Activated effector memory CD4-positive, alpha-beta T cell treated with Interleukin-2 at 50 U/mL for 16 hours (primary cell): ENCODE measurements around the gene CCL19.

Source experiments
- DNase-seq: peaks from one replicate; pipeline ENCODE4 v3.0.0-alpha.2; 2020

Gene CCL19

GRCh38 chr9:34693560-34693959, 2.5 kb upstream of the CCL19 start:
- no peak for DNase-seq

GRCh38 chr9:34691936-34692315, 850 bp upstream of the CCL19 start:
- DNase-seq: no peak

- DNase-seq: no peak
Observed at GRCh38 chr9:34689512-34689911, 1.6 kb downstream of the CCL19 start.

- DNase-seq: no peak
Observed at GRCh38 chr9:34689116-34689470, 2.0 kb downstream of the CCL19 start.

- no peak for DNase-seq
Observed at GRCh38 chr9:34688329-34689115, 2.6 kb downstream of the CCL19 start.

- no peak for DNase-seq
Observed at GRCh38 chr9:34687276-34688030, 3.6 kb downstream of the CCL19 start.

- DNase-seq: no peak
Observed at GRCh38 chr9:34686732-34687131, 4.3 kb downstream of the CCL19 start.

GRCh38 chr9:34686231-34686630, 4.8 kb downstream of the CCL19 start:
- no peak for DNase-seq

GRCh38 chr9:34685591-34685990, 5.5 kb downstream of the CCL19 start:
- DNase-seq: no peak

- no peak for DNase-seq
Observed at GRCh38 chr9:34684816-34685215, 6.3 kb downstream of the CCL19 start.

- DNase-seq: no peak
Observed at GRCh38 chr9:34684145-34684544, 6.9 kb downstream of the CCL19 start.

GRCh38 chr9:34675869-34676268, 15.2 kb downstream of the CCL19 start:
- no peak for DNase-seq

GRCh38 chr9:34675048-34675714, 15.9 kb downstream of the CCL19 start:
- peak; percentile 25 for DNase-seq

GRCh38 chr9:34674440-34674839, 16.6 kb downstream of the CCL19 start:
- DNase-seq: no peak

GRCh38 chr9:34671307-34671706, 19.8 kb downstream of the CCL19 start:
- DNase-seq: no peak

- no peak for DNase-seq
Observed at GRCh38 chr9:34669809-34670562, 21.1 kb downstream of the CCL19 start.

GRCh38 chr9:34665381-34666250, 25.5 kb downstream of the CCL19 start:
- DNase-seq: peak; percentile 81

GRCh38 chr9:34665067-34665380, 26.1 kb downstream of the CCL19 start:
- no peak for DNase-seq

GRCh38 chr9:34664281-34665066, 26.6 kb downstream of the CCL19 start:
- peak; percentile 49 for DNase-seq

- DNase-seq: peak; percentile 19
Observed at GRCh38 chr9:34663303-34663605, 27.8 kb downstream of the CCL19 start.

- DNase-seq: no peak
Observed at GRCh38 chr9:34662526-34663302, 28.4 kb downstream of the CCL19 start, which contains the start of gene CCL27. TSS of gene CCL27 (minus strand) at chr9:34662657. CDS start at chr9:34662633, 24 bp downstream.
